HG03060 (cell line): ENCODE results near the gene SYT14.
"Not testable (repeated sequence)": the region's sequence is repeated elsewhere in the genome, so short reads cannot be mapped to it uniquely, and the experiment has no call there.

Experiments
- ATAC-seq: cut with Tn5 transposase; IDR thresholded peaks from one replicate; pipeline ENCODE4 v1.9.1; 2021; ENCODE audit warnings: low read depth, moderate number of reproducible peaks; ENCODE audit not compliant: unreplicated experiment

Gene SYT14

DNA sequence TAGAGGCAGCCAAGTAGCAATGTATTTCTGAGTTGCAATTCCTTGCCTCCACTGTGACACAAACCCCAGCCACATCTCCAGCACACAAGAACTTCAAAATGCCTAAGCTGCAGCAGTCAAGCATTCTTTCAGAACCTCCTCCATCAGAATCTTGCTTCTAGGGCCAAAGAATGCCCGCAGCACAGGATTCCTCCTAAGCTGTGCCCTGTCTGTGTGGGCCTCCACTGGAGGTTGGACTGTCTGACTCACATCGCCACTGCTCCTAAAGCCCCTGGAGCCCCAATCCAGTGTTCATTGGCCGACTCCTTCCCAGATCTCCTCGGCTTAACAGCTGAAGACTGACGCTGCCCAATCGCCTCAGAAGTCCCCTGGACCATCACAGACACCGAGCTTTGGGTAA is 251.4 kb downstream of the SYT14 start:
- ATAC-seq: no peak

- ATAC-seq: no peak
Measured at GRCh38 chr1:210195635-210196160, 257.7 kb downstream of the SYT14 start.

GRCh38 chr1:210196266-210196665 is 258.2 kb downstream of the SYT14 start:
- ATAC-seq: not testable (repeated sequence)

DNA sequence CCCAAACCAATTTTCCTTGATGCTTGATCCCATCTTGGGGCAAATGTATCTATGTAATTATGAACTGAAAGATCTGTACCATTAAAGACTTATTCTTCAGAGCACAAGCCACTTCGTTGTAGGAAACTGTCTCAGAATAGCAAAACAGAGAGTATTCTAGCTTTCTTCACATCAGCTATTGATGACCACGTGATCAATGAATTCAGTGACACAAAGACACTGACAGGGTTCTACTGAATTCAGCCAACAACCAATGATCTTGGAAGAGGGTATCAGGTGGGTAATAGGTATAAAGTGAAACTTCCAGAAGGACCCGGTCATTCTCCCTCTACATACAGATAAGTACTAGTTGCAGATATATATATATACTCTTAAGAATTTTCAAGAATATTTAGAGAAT is 260.8 kb downstream of the SYT14 start:
- no peak for ATAC-seq

- no peak for ATAC-seq
Measured at GRCh38 chr1:210200124-210200736, 262.2 kb downstream of the SYT14 start.

DNA sequence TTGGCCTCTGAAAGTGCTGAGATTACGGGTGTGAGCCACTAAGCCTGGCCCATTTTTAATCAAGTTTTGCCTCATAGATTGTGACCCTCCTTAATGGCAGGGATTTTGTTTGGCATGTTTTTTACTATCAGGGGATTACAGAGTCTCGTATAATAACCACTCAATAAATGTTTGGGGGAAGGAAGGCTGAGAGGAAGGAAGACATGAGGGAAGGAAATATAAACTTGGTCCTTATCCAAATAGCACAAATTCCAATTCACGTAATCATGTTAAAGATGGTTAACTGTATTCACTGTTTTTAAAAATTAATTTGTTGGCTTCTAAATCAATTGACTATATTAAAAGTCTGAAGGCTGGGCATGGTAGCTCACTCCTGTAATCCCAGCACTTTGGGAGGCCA is 263.7 kb downstream of the SYT14 start:
- ATAC-seq: no peak

DNA sequence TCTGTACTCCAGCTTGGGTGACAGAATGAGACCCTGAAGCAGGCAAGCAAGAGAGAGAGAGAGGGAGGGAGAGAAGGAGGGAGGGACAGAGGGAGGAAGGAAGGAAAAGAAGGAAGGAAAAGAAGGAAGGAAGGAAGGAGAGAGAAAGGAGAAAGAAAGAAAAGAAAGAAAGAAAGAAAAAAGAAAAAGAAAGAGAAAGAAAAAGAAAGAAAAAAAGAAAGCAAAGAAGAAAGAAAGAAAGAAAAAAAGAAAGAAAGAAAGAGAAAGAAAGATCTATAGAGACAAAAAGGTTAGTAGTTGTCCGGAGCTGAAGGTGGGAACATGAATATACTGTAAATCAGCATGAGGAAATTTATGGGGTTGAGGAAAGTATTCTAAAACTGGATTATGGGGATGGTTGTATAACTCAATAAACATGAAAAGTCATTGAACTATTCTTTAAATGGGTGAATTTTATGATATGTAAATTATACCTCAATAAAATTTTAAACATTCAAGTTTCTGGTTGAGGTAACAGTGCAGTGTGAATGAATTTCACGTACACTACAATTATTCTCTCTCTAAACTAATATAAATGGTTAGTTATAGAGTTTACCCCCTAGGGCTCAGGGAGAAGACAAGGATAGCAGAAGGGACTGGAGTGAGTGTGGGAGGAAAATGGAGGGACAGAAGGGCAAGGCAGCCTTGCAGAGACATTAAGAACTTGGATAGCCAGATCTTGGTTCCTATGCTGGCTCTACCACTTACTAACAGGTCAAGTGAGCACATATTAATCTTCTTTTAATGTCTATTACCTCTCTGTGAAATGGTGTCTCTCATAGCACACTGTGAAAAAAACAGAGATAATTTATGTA is 269.8 kb downstream of the SYT14 start:
- no peak for ATAC-seq

DNA sequence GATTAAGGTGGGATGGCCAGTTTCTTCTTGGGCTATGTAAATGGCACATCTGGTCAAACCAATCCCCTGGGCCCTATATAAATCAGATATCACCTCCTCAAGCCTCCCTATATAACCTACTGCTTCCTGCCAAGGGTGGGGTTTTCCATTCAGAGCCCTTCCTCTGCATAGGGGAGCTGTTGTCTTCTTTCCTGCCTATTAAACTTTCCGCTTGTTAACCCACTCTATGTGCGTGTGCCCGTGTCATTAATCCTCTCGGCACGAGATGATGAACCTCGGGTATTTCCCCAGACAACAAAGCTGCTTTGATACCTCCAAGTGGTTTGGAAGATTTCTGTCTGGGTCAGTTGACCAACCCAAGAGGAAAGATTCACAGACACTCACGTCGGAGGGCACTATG is 275.3 kb downstream of the SYT14 start:
- ATAC-seq: no peak

GRCh38 chr1:210214573-210215409 is 276.8 kb downstream of the SYT14 start:
- ATAC-seq: no peak

DNA sequence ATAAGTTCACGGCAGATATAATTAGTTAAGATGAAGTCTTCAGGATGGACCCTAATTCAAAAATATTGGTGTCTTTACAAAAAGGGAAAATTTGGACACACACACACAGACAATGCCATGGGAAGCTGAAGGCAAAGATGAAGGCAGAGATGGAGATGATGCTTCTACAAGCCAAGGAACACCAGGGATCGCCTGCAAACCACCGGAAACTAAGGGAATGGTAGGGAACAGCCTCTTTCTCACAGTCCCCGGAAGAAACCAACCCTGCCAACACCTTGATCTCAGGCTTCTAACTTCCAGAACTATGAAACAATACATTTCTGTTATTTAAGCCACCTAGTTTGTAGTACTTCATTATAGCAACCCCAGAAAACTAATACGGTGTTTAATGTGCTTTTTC is 279.5 kb downstream of the SYT14 start:
- no peak for ATAC-seq

DNA sequence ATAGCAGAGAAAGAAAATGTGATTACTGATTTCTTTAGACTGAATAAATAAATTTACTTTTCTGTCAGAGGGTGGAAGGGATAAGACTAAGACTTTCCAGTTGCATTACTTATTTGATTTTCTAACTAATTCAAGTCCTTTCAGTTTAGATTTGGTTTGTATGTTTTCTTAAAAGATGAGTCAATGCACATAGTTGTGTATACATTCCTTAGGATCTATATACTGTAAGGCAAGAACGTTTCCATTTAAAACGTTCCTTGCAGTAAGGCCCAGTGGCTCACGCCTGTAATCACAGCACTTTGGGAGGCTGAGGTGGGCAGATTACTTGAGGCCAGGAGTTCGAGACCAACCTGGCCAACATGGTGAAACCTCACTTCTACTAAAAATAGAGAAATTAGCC is 280.0 kb downstream of the SYT14 start:
- no peak for ATAC-seq
